ENCODE measurements around the gene GPR45. TPM values are rescaled to one million over a fixed set of nuclear protein-coding genes. Genes with fewer than 3 reads are reported as not detected.
A peak's percentile ranks its signal among the peaks of the same experiment; 100 is the strongest.

GPR45 gene
- total RNA-seq, 1 donor = not detected

GRCh38 chr2:105252271-105252670 is 10.7 kb downstream of the GPR45 start:
- TF ChIP-seq CTCF (IDR thresholded peaks at IDR 0.05; ENCODE audit: insufficient read depth, low read length) = no peak
- no peak for DNase-seq (ENCODE audit: low read depth)
- H3K4me3 ChIP-seq (ENCODE audit: low read depth, low read length) = no peak overlapping the region

DNA sequence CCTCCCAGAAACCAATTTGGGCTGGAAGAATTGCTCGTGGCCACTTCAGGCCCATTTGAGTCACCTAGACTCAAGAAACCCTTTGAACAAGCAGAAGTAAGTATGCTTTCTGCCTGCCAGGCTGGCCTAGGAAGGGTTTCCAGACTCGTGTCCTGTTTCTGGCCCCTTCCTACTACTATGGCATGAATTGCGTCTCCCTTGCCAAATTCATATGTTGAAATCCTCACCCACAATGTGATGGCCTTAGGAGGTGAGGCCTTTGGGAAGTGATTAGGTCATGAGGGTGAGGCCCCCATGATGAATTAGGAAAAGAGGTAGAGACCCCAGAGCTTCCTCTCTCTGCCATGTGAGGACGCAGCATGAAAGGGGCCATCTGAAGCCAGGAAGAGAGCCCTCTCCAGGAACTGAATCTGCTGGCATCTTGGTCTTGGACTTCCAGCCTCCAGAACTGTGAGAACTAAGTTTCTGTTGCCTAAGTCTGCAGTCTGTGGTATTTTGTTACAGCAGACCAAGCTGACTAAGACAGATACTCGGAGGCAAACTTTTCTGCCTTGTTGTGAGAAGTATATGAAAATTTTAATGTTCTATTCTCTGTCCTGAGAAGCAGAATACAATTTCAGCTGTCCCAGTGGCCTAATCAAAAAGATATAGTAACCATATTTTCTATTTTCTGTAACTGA is 13.1 kb downstream of the GPR45 start:
- no peak for TF ChIP-seq CTCF (IDR thresholded peaks at IDR 0.05; ENCODE audit: insufficient read depth, low read length)
- no peak for DNase-seq (ENCODE audit: low read depth)

DNA sequence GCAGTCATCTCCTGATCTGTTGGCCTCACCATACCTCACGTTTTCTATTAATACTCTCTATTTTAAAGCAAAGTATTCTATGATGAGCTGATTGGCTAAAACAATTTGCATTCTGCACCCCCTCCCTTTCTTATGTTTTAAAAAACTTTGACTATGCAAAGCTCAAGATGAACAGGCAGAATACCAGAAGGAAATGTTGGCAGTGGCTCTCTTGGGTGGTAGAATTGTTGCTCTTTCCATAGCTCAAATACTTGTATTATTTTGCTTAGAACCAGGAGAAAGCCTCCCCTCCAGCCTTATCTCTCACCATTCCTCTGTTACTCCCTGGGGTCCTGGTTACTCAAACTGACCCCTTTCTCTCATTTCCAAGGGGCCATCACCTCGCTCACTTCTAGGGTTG is 14.4 kb downstream of the GPR45 start:
- TF ChIP-seq CTCF (IDR thresholded peaks at IDR 0.05; ENCODE audit: insufficient read depth, low read length) = no peak
- DNase-seq (ENCODE audit: low read depth) = peak; percentile 7
- H3K4me3 ChIP-seq (ENCODE audit: low read depth, low read length) = no peak overlapping the region

More for the DNA sequence above, 13.1 kb downstream of the GPR45 start:
- H3K4me3 ChIP-seq (ENCODE audit: low read depth, low read length) = no peak overlapping the region

- no peak for DNase-seq (ENCODE audit: low read depth)
- TF ChIP-seq CTCF (IDR thresholded peaks at IDR 0.05; ENCODE audit: insufficient read depth, low read length) = no peak
- no peak overlapping the region for H3K4me3 ChIP-seq (ENCODE audit: low read depth, low read length)
Observed at GRCh38 chr2:105256431-105257047, 15.0 kb downstream of the GPR45 start.

DNA sequence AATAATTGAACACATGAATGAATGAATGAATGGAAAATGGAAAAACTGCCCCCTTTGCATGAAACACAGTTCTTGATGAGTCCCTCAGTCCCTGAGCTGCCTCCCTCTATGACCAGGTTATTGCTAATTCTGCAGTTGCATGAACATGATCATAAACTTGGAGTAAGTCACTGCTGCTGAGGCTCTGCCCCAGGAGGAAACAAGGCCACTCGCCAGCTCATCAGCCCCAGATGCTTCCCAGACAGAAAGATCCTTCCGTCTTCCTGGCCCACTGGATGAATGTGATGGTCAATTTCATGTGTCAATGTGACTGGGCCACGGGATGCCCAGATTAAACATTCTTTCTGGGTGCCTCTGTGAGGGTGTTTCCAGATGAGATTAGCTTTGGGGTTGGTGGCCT is 16.4 kb downstream of the GPR45 start:
- no peak overlapping the region for H3K4me3 ChIP-seq (ENCODE audit: low read depth, low read length)
- no peak for TF ChIP-seq CTCF (IDR thresholded peaks at IDR 0.05; ENCODE audit: insufficient read depth, low read length)
- no peak for DNase-seq (ENCODE audit: low read depth)

- TF ChIP-seq CTCF (IDR thresholded peaks at IDR 0.05; ENCODE audit: insufficient read depth, low read length) = no peak
- DNase-seq (ENCODE audit: low read depth) = no peak
- H3K4me3 ChIP-seq (ENCODE audit: low read depth, low read length) = no peak overlapping the region
Observed at GRCh38 chr2:105258835-105259350, 17.4 kb downstream of the GPR45 start.

Measured in fibroblast of the aortic adventitia (primary cell).